KOPT-K1 (cell line): Measurements from ENCODE around the gene ASGR1.
"Not testable (repeated sequence)": the region's sequence is repeated elsewhere in the genome, so short reads cannot be mapped to it uniquely, and the experiment has no call there.

Experiments
- H3K27ac ChIP-seq: fragments of 200-600 bp; sonication (generic); 2 replicates; pipeline ENCODE4 v1.5.1; 2016; ENCODE audit warnings: antibody characterized with exemption, mild to moderate bottlenecking, low read depth, low read length; ENCODE audit not compliant: poor library complexity, severe bottlenecking
- H3K36me3 ChIP-seq: fragments of 200-600 bp; sonication (generic); 2 replicates; pipeline ENCODE4 v1.5.1; 2017; ENCODE audit warnings: antibody characterized with exemption, mild to moderate bottlenecking, low read length, moderate library complexity; ENCODE audit not compliant: insufficient read depth
- H3K9me3 ChIP-seq: fragments of 200-600 bp; sonication (generic); 2 replicates; pipeline ENCODE4 v1.5.1; 2017; ENCODE audit warnings: antibody characterized with exemption, low read length, mild to moderate bottlenecking; ENCODE audit not compliant: insufficient read depth, poor library complexity, severe bottlenecking

The ASGR1 gene

DNA sequence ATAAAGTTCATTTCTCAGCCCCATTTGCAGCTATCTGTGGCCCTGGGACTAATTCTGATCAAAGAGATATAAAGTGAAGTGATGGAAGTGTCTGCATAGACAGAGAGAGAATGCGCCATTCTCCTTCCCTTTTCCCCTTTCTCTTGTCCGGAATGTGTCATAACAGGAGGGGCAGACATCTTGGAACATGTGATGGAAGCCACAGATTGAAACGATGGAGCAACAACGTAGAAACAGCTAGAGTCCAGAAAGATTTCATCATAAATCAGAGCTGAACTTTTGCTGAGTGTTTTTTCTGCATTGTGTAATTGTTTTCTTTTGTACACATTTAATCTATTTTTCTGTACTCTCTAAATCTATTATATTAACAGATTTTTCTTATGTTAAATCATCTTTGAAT, 11.3 kb downstream of the ASGR1 start:
- Histone ChIP-seq H3K9me3 (peaks cover 14% of the 10 kb centered on the region), H3K27ac (no peak overlapping the region), H3K36me3 (no peaks in the 10 kb centered on the region)

DNA sequence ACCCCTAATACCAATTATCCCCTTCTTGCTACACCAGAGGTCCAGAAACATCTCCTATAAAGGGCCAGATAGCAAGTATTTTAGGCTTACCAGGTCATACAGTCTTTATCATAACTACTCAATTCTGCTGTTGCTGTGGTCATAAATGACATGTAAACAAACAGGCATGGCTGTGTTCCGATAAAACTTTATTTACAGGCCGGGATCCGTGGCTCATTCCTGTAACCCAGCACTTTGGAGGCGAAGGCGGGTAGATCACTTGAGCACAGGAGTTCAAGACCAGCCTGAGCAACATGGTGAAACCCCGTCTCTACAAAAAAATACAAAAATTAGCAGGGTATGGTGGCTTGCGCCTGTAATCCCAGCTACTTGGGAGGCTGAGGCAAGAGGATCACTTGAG, 12.3 kb downstream of the ASGR1 start:
- Histone ChIP-seq H3K9me3 (peaks cover 14% of the 10 kb centered on the region), H3K27ac (no peak overlapping the region), H3K36me3 (no peaks in the 10 kb centered on the region)

DNA sequence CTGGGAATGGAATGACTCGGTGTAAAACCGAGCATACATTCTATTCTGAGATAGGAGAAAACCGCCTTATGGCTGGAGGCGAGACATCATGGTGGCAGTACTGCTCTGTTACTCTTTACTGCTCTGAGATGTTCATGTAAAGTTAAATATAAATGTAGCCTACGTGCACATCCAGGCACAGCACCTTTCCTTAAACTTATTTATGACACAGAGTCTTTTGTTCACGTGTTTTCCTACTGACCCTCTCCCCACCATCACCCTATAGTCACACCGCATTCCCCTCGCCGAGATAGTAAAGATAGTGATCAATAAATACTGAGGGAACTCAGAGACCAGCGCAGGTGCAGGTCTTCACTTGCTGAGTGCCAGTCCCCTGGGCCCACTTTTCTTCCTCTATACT, 19.6 kb downstream of the ASGR1 start:
- not testable (repeated sequence) for H3K36me3 ChIP-seq, H3K27ac ChIP-seq, H3K9me3 ChIP-seq

DNA sequence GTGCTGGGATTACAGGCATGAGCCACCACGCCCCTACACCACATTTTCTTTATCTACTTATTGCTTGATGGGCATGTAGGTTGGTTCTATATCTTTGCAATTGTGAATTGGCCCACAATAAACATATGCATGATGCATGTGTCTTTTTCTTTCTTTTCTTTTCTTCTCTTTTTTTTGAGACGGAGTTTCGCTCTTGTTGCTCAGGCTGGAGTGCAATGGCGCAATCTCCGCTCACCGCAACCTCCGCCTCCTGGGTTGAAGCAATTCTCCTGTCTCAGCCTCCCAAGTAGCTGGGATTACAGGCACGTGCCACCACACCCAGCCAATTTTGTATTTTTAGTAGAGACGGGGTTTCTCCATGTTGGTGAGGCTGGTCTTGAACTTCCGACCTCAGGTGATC, 20.7 kb downstream of the ASGR1 start:
- H3K27ac ChIP-seq, H3K36me3 ChIP-seq, H3K9me3 ChIP-seq: not testable (repeated sequence)

DNA sequence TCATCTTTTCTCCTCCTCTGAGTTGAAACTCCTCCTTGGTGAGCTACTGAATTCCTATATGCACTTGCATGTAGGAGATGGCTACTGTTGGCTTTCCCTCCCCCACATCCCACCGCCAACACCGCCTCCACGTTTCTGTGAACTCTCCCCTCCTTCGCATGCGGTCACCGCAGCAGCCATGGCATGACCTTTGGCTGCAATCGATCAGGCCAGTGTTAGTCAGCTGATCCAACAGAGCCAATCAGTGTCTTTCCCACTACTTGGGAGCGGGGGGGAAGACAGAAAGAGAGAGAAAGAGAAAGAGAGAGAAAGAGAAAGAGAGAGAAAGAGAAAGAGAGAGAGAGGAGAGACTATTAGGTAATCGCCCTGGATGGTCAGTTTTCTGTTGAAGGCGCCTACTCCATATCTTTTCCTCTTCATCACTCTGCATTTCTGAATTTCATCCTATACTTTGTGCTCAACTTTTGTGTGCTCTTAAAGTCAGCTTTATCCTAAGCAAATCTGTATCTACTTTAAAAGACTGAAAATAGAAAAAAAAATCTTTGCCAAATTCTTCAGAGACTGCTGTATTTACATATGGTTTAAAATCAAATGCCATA, 22.7 kb downstream of the ASGR1 start:
- Histone ChIP-seq H3K9me3 (no peaks in the 10 kb centered on the region), H3K27ac (no peak overlapping the region), H3K36me3 (no peaks in the 10 kb centered on the region)

DNA sequence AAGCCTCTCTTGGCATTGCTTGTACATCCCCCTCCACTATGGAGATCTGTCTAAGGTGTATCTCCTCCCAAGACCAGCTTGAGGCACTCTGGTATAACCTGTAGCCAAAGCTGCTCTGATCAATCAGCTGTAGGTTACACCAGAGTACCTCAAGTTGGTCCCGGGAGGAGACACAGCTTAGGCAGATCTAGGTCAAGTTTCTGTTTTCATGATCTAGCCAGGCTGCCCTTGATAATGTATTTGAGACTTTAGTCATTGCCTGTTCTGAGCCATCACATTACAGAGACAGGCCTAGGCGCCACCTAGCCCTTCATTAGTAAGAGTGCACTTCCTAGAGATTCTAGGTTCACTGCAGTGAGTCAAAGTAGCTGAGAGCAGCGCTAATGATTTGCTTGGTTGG, 31.4 kb downstream of the ASGR1 start:
- Histone ChIP-seq H3K27ac (no peak overlapping the region), H3K36me3 (no peaks in the 10 kb centered on the region), H3K9me3 (no peaks in the 10 kb centered on the region)

DNA sequence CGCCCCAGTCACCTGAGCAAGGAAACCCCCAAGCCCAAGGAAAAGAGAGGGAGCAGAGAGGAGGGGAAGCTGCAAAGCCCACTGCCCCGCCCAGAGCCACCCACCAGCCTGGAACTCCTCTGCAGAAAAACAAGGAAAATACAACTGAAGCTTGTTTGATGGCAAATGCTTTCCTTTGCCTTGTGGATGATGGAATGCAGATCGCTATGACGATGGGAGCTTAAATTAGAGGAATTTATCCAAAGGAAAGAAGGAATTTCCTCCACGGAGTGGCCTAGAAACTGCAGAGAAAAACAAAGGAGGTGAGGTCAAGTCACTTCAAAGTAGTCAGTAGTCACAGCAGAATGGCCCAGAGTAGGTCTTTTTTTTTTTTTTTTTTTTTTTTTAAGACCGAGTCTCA, 33.1 kb downstream of the ASGR1 start:
- Histone ChIP-seq H3K27ac (no peak overlapping the region), H3K9me3 (no peaks in the 10 kb centered on the region)

DNA sequence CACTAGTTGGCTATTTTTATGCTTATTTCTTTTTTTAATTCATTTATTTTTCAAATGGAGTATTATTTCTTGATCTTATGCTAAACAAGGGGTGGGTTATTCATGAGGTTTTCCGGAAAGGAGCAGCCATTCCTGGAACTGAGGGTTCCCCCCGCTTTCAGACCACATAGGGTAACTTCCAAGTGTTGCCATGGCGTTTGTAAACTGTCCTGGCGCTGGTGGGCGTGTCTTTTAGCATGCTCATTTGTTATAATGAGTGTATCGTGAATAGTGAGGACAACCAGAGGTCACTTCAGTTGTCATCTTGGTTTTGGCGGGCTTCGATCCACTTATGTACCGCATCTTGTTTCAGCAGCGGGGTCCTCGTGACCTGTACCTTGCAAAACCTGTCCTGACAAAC, 35.0 kb downstream of the ASGR1 start:
- no peaks in the 10 kb centered on the region for H3K9me3 ChIP-seq
- H3K36me3 ChIP-seq: no peaks in the 10 kb centered on the region
- no peak overlapping the region for H3K27ac ChIP-seq

More for the DNA sequence above, 33.1 kb downstream of the ASGR1 start:
- H3K36me3 ChIP-seq: no peaks in the 10 kb centered on the region

DNA sequence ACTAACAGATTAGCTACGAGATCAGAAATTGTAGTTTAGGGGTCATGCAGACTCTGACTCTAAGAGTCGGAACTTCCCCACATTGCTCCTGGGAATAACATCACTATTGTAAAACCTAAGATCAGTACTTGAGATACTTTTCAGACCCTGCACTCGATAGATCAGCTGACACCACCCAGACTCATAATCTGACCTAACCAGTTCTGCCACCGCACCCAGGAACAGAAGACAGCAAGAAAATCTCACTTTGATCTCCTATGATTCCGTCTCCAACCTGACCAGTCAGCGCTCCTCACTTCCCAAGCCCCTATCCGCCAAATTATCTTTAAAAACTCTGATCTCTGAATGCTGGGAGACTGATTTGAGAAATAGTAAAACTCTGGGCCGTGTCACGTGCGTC, 37.3 kb downstream of the ASGR1 start:
- Histone ChIP-seq H3K9me3 (no peaks in the 10 kb centered on the region), H3K27ac (no peak overlapping the region), H3K36me3 (no peaks in the 10 kb centered on the region)

DNA sequence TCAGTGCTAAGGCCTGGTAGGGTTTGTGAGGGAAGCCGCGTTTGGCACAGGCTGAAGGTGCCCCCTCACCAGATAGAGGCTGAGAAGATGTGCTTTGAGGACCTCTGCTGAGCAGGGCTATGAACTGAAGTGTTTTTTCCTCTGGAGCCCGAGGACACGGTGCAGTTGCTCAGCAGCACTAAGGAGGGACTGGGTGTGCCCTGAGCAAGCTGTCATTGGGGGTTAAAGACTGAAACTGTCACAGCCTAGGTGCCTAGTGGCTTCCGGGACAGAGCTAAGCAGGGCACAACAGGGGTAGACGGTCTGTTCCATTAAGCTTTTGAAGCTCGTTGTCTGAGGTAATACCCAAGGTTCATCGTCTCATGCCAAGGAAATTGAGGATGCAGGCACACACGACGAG, 39.8 kb downstream of the ASGR1 start:
- H3K9me3 ChIP-seq: no peaks in the 10 kb centered on the region
- H3K36me3 ChIP-seq: no peaks in the 10 kb centered on the region
- H3K27ac ChIP-seq: no peak overlapping the region

DNA sequence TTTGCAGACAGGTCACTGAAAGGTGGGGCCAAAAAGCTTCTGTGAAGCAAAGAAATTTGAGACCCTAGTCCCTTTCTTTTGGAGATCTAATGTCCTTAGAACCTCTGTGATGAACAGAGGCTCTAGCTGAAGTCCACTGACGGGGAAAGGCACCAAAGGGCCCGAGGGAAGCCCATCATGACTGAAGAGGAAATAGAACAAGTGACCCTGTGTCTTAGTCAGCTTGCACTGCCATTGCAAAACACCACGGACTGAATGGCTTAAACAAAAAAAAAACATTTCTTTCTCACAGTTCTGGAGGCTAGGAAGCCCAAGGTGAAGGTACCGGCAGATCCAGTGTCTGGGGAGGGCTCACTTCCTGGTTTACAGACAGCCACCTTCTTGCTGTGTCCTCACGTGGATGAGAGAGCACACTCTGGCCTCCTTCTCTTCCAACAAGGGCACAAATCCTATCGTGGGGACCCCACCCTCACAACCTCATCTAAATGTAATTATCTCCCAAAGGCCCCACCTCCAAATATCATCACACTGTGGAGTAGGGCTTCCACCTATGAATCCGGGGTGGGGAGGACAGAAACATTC, 40.3 kb downstream of the ASGR1 start:
- H3K36me3 ChIP-seq: no peaks in the 10 kb centered on the region
- H3K9me3 ChIP-seq: no peaks in the 10 kb centered on the region
- H3K27ac ChIP-seq: no peak overlapping the region

DNA sequence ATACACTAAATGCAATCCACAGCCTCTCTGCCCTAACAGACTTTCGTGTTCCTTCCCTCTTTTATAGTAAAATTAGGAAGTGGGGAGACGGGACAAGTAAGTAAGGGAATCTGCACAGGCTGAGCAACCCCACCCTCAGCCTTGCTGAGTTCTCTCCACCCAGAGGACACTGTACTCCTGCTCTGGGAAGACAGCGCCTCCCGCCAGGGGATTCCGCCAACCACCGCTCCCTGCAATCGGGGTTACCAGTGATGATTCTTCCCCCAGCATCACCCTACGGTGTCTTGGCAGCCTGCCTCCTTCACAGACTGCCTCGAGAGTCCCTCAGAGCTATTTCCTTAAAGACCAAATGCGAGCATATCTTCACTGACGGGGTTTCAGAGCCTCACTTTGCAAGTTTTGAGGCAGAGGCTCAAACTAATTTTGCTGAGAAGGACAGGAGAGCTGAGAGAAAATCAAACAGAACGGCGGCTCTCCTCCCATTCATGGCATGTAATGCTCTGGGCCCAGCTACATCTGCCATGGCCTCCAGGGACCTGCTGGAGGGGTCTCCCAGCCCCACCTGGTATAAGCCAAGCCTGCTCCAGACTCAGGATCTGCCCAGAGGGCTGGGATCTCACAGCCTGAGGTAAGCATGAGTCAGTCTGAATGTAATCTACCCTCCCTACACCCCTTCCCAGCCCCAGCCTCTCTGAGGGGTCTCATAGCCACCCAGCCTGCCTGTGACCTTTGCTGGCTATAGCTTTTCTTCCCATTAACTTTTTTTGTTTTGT, 41.8 kb downstream of the ASGR1 start:
- H3K9me3 ChIP-seq: no peaks in the 10 kb centered on the region
- no peak overlapping the region for H3K27ac ChIP-seq
- H3K36me3 ChIP-seq: no peaks in the 10 kb centered on the region

DNA sequence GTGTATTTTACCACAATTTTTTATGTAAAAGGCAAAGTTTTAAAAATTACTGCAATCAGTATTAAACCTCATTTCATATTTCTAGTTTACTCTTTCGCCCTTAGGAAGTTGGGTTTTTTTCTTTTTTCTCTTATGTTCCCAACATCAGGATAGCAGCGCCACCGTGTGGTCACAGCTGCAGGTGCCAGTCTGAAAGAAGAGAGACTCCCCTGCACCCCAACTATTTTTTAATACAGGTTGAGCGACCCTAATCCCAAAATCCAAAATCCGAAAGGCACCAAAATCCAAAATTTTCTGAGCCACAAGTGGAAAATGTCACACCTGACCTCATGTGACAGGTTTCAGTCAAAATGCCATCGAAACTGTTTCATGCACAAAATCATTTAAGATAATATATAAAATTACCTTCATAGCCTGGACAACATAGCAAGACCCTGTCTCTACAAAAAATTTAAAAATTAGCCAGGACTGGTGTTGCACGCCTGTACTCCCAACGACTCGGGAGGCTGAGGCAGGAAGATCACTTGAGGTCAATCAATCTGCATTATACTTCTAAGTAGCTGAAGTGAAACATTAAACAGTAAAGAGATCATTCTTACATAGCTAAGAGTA, 42.8 kb downstream of the ASGR1 start:
- no peaks in the 10 kb centered on the region for H3K9me3 ChIP-seq
- no peaks in the 10 kb centered on the region for H3K36me3 ChIP-seq

DNA sequence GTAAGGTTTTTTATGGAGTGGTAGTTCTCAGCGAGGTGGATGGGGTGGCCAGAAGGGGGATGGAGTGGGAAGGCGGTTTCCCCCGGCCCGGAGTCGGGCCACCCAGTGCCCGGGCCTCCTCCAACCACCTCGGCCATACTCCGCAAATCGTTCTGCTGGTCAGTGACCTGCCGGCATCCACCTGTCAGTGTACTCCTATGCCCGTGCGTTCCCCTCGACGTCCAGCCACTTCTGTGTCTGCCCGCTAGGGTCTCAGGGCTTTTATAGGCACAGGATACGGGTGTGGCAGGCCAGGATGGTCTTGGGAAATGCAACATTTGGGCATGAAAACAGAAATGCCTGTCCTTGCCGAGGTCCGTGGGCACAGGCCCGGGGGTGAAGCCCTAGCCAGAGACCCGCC, 45.3 kb downstream of the ASGR1 start:
- Histone ChIP-seq H3K36me3 (no peaks in the 10 kb centered on the region), H3K27ac (no peak overlapping the region), H3K9me3 (no peaks in the 10 kb centered on the region)

More for the DNA sequence above, 42.8 kb downstream of the ASGR1 start:
- no peak overlapping the region for H3K27ac ChIP-seq

DNA sequence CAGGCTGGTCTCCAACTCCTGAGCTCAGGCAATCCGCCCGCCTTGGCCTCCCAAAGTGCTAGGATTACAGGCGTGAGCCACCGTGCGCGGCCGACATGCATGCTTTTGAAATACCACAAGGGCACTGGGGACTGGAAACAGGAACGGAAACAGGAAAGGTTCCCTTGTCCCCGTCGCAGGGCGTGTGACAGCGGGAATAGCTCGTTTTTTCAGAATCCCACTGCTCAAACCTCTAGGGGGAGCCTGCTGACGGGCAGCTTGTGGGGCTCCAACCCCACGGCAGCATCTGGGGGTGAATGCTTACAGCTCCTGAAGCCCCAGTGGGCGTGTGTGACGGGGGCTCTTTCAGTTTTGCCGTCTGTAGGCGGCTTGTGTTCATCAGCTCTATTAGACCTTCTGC, 45.7 kb downstream of the ASGR1 start:
- Histone ChIP-seq H3K36me3 (no peaks in the 10 kb centered on the region), H3K9me3 (no peaks in the 10 kb centered on the region), H3K27ac (no peak overlapping the region)
